ENCODE measurements around the gene PHLPP1. TPM values are rescaled to one million over a fixed set of nuclear protein-coding genes. Genes with fewer than 3 reads are reported as not detected.

The PHLPP1 gene
- total RNA-seq, 1 donor from 2014 or later, result 13.3 TPM

GRCh38 chr18:62953663-62954062, 238.3 kb downstream of the PHLPP1 start:
- Mint-ChIP-seq H3K9me3 (ENCODE audit: unreplicated experiment) (no peaks in the 10 kb centered on the region), H3K36me3 (ENCODE audit: low read depth, unreplicated experiment) (no peaks in the 10 kb centered on the region), H3K27me3 (ENCODE audit: low read depth, unreplicated experiment) (no peaks in the 10 kb centered on the region), H3K4me3 (ENCODE audit: unreplicated experiment) (no peak overlapping the region), H3K4me1 (ENCODE audit: low read depth, unreplicated experiment) (peaks cover 15% of the 10 kb centered on the region), H3K27ac (ENCODE audit: unreplicated experiment) (no peak overlapping the region)
- Histone ChIP-seq H3K27ac (ENCODE audit: low read depth, low read length) (no peak overlapping the region), H3K27me3 (ENCODE audit: insufficient read depth, low read length) (no peaks in the 10 kb centered on the region), H3K36me3 (ENCODE audit: insufficient read depth, low read length) (no peaks in the 10 kb centered on the region), H3K4me3 (ENCODE audit: insufficient read depth, low read depth, low read length) (no peak overlapping the region), H4K20me1 (ENCODE audit: insufficient read depth, low read length) (no peaks in the 10 kb centered on the region), H2AFZ (ENCODE audit: low read depth, low read length) (no peak overlapping the region), H3K9ac (ENCODE audit: low read length) (no peak overlapping the region), H3K4me1 (ENCODE audit: insufficient read depth, low read length) (no peaks in the 10 kb centered on the region), H3K4me2 (ENCODE audit: low read length) (no peak overlapping the region), H3K79me2 (ENCODE audit: insufficient read depth, low read length) (no peaks in the 10 kb centered on the region), H3K9me3 (ENCODE audit: insufficient read depth, low read depth, low read length) (no peaks in the 10 kb centered on the region)
- TF ChIP-seq, protein P1, sequence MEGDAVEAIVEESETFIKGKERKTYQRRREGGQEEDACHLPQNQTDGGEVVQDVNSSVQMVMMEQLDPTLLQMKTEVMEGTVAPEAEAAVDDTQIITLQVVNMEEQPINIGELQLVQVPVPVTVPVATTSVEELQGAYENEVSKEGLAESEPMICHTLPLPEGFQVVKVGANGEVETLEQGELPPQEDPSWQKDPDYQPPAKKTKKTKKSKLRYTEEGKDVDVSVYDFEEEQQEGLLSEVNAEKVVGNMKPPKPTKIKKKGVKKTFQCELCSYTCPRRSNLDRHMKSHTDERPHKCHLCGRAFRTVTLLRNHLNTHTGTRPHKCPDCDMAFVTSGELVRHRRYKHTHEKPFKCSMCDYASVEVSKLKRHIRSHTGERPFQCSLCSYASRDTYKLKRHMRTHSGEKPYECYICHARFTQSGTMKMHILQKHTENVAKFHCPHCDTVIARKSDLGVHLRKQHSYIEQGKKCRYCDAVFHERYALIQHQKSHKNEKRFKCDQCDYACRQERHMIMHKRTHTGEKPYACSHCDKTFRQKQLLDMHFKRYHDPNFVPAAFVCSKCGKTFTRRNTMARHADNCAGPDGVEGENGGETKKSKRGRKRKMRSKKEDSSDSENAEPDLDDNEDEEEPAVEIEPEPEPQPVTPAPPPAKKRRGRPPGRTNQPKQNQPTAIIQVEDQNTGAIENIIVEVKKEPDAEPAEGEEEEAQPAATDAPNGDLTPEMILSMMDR (IDR thresholded peaks at IDR 0.05; ENCODE audit: insufficient read depth, low read depth, low read length), result no peak
- TF ChIP-seq EZH2 (IDR thresholded peaks at IDR 0.05; ENCODE audit: insufficient read depth, low read length), result no peak
- no peak for DNase-seq (ENCODE audit: low read depth)
- FAIRE-seq, result no peak

- Histone ChIP-seq H3K79me2 (ENCODE audit: insufficient read depth, low read length) (no peaks in the 10 kb centered on the region), H2AFZ (ENCODE audit: low read depth, low read length) (no peak overlapping the region), H3K36me3 (ENCODE audit: insufficient read depth, low read length) (no peaks in the 10 kb centered on the region), H4K20me1 (ENCODE audit: insufficient read depth, low read length) (no peaks in the 10 kb centered on the region), H3K27me3 (ENCODE audit: insufficient read depth, low read length) (no peaks in the 10 kb centered on the region), H3K4me3 (ENCODE audit: insufficient read depth, low read depth, low read length) (no peak overlapping the region), H3K4me1 (ENCODE audit: insufficient read depth, low read length) (no peaks in the 10 kb centered on the region), H3K4me2 (ENCODE audit: low read length) (no peak overlapping the region), H3K9me3 (ENCODE audit: insufficient read depth, low read depth, low read length) (no peaks in the 10 kb centered on the region), H3K27ac (ENCODE audit: low read depth, low read length) (no peak overlapping the region), H3K9ac (ENCODE audit: low read length) (no peak overlapping the region)
- H3K9me3 Mint-ChIP-seq (ENCODE audit: unreplicated experiment), result no peaks in the 10 kb centered on the region
- peaks cover 14% of the 10 kb centered on the region for H3K4me1 Mint-ChIP-seq (ENCODE audit: low read depth, unreplicated experiment)
- no peaks in the 10 kb centered on the region for H3K36me3 Mint-ChIP-seq (ENCODE audit: low read depth, unreplicated experiment)
- no peak overlapping the region for H3K4me3 Mint-ChIP-seq (ENCODE audit: unreplicated experiment)
- DNase-seq (ENCODE audit: low read depth) (peak; percentile 70), FAIRE-seq (no peak)
- no peaks in the 10 kb centered on the region for H3K27me3 Mint-ChIP-seq (ENCODE audit: low read depth, unreplicated experiment)
- no peak for TF ChIP-seq EZH2 (IDR thresholded peaks at IDR 0.05; ENCODE audit: insufficient read depth, low read length)
- TF ChIP-seq, protein P1 (IDR thresholded peaks at IDR 0.05; ENCODE audit: insufficient read depth, low read depth, low read length), result no peak
- no peak overlapping the region for H3K27ac Mint-ChIP-seq (ENCODE audit: unreplicated experiment)
Measured at GRCh38 chr18:62954366-62954765, 239.0 kb downstream of the PHLPP1 start.

DNA sequence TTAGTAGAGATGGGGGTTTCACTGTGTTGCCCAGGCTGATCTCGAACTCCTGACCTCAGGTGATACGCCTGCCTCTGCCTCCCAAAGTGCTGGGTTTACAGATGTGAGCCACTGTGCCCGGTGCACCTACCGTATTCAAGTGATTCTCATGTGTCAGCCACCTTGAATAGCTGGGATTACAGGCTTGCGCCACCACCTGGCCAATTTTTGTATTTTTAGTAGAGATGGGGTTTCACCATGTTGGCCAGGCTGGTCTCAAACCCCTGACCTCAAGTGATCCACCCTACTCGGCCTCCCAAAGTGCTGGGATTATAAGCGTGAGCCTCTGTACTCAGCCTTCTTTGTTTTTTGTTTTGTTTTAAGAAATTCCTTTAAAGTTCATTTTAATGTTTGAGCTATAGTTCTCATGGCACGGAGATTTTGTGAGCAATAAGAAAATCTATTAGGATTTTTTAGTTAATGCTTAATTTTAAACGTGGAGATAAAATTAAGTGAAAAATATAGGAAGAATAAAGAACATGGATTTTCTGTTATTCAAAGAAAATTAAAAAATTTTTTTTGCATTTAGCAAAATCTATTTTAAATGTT, 242.6 kb downstream of the PHLPP1 start:
- Histone ChIP-seq H3K4me2 (ENCODE audit: low read length) (no peak overlapping the region), H4K20me1 (ENCODE audit: insufficient read depth, low read length) (no peaks in the 10 kb centered on the region), H3K4me1 (ENCODE audit: insufficient read depth, low read length) (no peaks in the 10 kb centered on the region), H3K9me3 (ENCODE audit: insufficient read depth, low read depth, low read length) (no peaks in the 10 kb centered on the region), H3K27ac (ENCODE audit: low read depth, low read length) (no peak overlapping the region), H2AFZ (ENCODE audit: low read depth, low read length) (no peak overlapping the region), H3K79me2 (ENCODE audit: insufficient read depth, low read length) (no peaks in the 10 kb centered on the region), H3K36me3 (ENCODE audit: insufficient read depth, low read length) (no peaks in the 10 kb centered on the region), H3K4me3 (ENCODE audit: insufficient read depth, low read depth, low read length) (no peak overlapping the region), H3K27me3 (ENCODE audit: insufficient read depth, low read length) (no peaks in the 10 kb centered on the region), H3K9ac (ENCODE audit: low read length) (no peak overlapping the region)
- no peak for FAIRE-seq
- Mint-ChIP-seq H3K4me3 (ENCODE audit: unreplicated experiment) (no peak overlapping the region), H3K27ac (ENCODE audit: unreplicated experiment) (no peak overlapping the region), H3K27me3 (ENCODE audit: low read depth, unreplicated experiment) (no peaks in the 10 kb centered on the region), H3K9me3 (ENCODE audit: unreplicated experiment) (no peaks in the 10 kb centered on the region), H3K36me3 (ENCODE audit: low read depth, unreplicated experiment) (peaks cover 3% of the 10 kb centered on the region), H3K4me1 (ENCODE audit: low read depth, unreplicated experiment) (peaks cover 4% of the 10 kb centered on the region)
- no peak for DNase-seq (ENCODE audit: low read depth)
- TF ChIP-seq, protein P1 (IDR thresholded peaks at IDR 0.05; ENCODE audit: insufficient read depth, low read depth, low read length), result peak; percentile 17
- no peak for TF ChIP-seq EZH2 (IDR thresholded peaks at IDR 0.05; ENCODE audit: insufficient read depth, low read length)

Measured in astrocyte (in vitro differentiated cells and primary cell).